Measurements from ENCODE around the gene SLC1A7.
A peak's percentile ranks its signal among the peaks of the same experiment; 100 is the strongest.

Gene SLC1A7

DNA sequence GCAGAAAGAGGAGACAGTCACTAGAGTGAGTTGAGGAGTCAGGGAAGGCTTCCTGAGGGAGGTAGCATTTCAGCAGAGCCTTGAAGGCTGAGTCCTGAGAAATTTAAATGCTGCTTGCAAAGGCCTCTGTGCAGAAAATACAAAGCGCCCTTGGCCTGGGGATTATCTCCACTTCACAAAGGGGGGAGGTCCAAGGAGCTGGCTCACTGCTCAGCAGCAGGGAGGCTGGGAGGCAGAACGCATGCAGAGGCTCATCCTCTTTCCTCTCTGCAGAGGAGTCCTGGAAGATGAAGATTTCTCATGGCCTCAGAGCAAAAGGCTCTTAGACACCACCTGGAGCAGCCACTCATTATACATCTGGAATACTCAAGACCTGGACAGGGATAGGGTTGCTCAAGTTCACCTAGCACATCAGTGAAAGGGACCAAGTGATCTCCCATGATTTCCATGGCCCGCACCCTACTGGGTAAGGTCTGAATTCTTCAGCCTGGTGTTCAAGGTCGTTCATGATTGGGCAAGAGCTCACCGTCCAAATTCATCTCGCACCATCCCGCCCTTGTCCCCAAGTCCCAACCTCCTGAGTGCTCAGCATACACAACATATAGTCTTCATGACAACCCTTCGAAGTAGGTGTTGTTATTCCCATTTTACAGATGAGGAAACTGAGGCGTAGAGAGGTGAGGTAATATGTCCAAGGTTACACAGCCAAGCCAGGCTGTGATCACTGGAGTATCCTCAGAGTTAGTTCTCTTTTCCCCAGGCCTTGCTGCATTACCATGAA lies 9.0 kb downstream of the SLC1A7 start:
- no peak for DNase-seq

DNA sequence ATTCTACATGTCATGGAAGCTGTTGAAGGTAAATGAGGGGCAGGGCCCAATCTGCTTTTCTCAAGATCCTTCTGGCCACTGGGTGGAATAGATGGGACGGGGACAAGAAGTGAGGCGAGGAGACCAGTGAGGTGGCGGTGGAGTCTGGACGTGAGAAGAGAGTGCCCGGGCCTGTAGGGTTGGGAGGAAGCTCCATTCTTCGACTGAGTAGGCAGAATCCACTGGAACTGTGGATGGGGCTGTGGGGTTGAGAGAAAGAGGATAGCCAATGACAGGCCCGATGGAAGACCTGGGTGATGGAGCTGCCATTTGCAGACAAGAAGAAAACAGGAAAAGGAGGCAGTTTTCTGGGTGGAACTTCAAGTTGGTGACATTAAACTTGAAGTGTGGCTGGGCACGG lies 10.3 kb downstream of the SLC1A7 start:
- no peak for DNase-seq

DNA sequence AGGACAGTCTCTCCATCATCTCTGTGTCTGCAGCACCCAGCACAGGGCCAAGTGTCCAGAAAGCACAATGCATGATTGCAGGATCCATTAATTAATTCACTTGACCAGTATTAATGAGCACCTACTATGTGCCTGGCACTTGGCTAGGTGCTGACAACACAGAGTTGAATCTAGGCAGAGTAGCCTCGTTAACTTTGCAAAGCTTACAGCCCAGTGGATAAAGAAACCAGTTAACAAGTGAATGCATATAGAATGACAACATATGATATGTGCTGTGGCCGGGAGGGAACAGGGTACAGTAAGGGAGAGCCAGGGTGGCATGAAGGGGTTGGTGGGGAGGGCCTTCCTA lies 10.9 kb downstream of the SLC1A7 start:
- no peak for DNase-seq

DNA sequence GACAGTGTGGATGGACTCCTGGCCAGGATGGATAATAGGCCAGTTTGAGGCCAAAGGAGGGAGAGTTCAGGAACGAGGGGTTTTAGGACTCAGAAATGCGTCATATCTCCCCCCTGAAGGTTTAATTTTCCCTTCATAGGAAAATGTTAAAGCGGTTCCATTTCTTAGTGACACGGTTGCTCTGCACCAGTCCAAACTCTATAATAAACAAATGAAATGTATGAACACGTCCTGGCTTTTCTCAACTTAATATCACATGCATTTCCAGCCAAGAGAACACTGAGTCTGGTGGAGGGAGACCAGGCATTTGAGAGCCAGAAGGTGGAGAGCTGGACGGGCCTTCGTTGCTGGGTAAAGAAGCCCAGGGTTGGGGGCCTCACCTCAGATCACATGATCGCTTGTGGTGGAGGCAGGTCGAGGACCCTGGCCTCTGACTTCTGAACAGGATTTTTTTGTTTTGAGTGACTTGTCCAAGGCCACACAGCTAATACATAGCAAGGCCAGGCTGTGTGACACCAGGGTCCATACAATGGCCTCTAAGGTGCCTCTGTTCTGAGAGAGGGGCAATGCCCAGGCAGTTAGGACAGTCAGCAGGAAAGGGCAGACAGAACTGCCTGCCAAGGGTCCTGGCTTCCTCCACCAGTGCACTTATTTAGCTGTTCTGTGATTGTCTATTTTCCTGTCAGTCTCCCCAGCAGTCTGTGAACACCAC lies 11.4 kb downstream of the SLC1A7 start:
- peak; percentile 13 for DNase-seq

DNA sequence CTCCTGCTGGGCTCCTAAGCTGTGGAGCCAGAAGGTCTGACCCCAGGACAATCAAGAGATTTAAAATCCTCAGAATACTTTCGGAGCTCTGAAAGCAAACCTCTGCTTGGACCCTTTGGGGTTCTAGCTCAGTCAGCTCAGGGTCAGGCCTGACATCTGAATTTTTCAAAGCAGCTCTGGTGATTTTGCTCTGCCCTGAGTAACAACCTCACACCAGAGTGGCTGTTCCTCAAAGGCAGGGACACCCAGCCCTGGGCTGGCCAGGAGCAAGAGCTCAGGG lies 11.9 kb downstream of the SLC1A7 start:
- peak; percentile 5 for DNase-seq

DNA sequence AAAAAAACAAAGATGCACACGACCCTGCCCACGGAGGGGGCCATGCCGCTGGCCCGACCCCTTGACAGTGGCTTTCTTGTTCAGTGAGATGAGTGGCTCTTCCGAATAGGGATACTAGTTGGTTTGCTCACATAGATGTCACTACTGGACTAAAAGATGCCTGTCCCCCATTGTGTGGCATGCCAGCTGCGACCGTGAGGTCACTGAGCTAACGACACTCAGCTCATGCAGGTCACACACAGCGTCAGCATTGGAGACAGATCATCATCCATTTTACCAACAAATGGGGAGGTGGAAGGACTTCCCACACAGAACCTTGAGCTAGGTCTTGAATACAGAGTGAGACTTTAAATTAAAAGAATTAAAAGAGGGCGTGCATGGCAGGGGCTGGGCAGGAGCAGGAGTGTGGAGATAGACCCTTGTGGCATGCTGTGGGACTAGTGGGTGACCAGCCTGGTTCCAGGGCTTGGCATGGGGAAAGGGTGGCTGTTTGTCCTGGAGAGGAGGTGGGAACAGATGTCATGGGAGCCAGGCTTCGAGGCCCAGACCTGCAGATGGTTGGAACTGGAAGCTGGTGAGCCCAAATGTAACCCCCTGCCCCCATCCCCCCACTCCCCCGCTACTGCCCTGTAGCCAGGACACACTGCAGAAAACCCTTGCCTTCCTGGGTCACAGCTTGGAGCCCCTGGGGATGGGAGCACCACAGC lies 12.4 kb downstream of the SLC1A7 start:
- DNase-seq = peak; percentile 0

DNA sequence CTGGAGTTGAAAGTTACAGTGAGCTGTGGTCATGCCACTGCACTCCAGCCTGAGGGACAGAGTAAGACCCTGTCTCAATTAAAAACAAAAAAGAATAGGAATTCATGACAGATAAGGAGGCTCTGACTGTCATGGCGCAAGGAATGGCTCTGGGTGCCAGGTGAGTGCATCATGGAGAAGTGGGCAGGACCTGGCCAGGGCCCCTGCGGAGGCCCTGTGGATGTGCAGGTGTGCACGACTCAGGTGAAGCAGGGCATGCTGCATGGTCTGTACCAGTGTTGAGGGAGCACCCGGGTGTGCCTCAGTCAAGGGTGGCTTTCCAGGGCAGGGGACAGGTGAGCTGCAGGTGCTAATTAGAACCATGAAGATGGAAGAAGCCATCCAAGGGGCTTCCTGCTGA lies 14.0 kb downstream of the SLC1A7 start:
- DNase-seq = no peak

DNA sequence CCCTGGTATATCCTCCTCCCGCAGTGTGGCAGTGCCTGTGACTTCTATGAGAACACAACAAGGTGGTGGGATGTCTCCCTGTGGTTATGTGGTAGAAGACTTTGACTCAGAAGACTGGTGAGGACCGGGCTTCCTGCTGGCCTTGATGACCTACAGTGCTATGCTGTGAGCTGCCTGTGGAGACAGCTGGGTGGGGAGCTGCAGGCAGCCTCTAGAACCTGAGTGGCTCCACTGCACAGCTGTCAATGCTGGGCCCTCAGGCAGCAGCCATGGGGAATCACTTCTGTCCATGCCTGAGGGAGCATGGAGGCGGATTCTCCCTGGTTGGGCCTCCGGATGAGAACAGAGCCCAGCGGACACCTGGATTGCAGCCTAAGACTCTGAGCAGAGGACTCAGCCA lies 14.9 kb downstream of the SLC1A7 start:
- DNase-seq = peak; percentile 33

DNA sequence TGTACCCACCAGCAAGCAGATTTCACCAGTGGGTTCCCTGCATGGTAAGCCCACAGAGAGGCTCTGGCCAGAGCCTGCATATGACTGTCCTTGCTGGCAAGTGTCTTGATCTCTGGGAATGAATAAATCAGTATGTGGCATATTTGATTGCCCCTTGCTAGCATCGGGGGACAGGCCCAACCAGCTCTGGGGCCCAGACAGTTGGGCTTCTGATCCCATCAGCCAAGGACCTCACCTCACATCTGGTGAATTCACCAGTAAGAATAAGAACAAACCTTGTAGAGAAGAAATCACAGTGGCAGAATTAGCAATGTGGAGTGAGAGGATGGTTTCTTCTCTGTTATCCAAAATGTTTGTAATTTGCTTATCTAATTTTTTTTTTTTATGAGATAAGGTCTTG lies 15.9 kb downstream of the SLC1A7 start:
- peak; percentile 5 for DNase-seq

DNA sequence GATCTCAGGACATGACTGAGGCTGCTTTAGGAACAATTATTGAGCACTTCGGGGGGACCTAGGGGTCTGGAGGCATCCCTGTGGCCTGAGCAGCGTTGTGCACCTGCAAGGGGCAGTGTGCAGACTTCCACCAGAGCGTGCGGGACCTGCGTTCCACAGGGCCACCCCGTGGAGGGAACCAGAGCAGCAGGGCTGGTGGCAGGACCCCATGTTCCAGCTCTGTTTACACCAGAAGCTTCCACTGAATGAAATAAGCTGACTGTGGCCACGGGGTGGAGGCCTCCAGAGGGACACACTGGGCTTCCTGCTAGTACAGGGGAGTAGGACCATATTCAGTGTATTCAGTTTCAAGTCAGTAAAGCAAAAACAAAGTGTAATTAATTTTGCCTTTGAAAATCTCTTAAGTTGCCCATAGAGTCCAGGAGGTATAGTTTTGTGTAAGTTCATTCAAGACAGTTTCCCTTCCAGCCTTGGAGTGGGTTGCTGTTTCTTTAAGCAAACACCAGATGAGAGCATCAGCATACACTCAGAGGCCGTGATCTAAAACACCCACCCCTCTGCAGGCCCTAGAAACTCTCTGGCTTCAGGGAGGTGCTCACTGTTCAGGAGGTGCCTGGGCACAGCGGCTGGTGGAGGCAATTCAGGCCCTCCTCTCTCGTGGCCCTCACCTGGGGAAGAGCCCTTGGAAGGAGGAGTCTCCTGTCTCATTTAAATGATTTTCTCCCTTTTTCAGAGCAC lies 16.6 kb downstream of the SLC1A7 start:
- DNase-seq = peak; percentile 2

DNA sequence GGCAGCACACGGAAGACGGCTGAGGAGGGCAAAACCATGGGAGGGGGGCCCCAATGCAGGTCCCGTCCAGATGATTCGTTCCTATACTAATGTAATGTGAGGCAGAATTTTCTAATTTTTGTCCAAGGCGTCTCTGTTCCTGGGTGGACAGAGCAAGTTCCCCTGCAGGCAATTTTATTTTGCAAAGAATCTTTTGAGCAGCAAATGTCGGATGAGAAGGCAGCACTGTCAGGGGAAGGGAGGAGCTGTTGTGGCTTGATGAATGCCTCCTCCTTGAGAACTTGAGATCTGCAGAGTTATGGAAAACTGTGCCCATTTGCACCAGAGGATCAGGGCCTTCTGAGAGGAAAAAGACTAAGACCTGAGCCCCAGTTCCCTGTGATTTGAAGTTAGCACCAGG lies 17.3 kb downstream of the SLC1A7 start:
- no peak for DNase-seq

DNA sequence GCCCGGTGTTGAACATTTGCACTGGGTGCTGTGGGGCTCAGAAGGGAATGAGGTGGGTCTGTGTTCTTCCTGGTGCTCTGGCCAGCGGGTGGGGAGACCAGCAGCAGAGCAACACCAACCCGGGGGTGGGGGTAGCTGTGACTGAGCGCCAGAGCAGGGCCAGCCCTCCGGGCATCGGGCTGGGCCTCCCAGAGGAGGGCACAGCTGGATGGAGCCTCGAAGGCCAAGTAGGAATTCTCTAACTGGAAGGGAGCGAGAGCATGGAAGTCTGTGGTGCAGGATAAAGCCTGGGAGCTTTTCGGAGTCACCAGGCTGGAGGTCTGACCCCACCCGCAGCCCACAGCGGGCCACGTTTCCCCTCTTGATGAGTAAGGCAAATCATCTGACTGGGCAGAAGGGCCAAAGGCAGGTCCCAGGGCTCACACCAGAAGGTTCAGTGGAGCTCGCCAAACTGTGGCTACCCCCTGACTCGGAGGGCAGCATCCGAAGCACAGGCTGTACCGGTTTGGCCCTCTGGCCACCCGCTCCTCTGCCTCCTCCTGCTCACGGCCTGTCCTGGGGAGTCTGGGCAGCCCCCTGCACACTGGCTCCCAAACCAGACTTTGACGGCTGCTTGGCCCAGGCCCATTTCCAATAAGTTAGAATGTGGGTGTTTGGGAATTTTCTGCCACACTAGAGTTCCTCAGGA lies 18.8 kb downstream of the SLC1A7 start:
- no peak for DNase-seq

DNA sequence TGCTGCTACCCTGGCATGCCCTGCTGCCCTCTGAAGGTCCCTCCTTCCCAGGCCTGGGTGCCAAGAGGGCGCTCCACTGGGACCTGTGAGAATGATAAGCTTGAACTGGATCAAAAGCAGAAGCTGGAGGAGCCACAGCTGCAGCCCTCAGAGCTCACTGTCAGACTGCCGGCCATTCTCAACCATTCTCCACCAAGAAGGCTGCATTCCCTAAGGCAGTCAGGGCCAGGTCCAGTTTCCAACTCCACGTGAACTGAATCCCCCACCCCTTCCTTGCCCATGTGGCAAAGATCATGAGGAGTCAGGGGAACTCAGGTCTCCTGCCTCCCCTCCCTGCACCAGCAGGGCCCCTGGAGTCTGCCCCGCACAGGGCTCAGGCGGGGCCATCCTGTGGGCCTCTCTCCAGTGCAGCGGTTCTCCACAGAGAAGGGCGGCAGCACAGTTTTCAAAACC lies 19.5 kb downstream of the SLC1A7 start:
- no peak for DNase-seq

DNA sequence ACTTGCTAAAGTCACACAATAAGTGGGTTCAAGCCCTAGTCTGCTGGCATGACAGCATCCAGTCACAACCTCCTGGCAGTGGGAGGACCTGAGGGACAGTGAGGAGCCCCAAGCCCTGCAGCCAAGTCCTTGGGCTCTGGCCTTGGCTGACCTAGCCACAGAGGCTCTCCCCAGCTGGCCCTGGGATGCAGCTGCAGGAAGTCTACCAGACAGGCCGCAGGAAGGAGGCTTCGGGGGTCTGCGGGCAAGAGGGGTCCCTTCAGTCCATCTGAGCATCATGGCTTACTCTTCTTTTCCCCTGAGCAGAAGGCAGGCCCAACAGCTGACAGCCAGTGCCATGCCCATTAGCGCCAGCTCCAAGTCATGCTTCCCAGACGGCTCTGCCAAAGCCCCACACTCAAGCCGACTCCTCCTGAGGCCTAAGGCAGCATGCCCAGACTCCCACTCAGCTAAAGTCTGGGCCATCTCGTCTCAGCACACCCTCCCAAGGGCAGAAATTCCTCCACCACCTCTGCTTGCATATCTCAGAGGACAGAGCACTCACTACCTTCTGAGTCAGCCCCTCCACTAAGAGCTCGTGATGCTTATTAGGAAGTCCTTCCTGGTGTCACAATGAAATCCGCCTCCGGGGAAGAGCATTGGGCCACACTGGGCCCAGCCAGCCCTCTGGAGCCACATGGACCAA lies 20.1 kb downstream of the SLC1A7 start:
- DNase-seq = no peak

DNA sequence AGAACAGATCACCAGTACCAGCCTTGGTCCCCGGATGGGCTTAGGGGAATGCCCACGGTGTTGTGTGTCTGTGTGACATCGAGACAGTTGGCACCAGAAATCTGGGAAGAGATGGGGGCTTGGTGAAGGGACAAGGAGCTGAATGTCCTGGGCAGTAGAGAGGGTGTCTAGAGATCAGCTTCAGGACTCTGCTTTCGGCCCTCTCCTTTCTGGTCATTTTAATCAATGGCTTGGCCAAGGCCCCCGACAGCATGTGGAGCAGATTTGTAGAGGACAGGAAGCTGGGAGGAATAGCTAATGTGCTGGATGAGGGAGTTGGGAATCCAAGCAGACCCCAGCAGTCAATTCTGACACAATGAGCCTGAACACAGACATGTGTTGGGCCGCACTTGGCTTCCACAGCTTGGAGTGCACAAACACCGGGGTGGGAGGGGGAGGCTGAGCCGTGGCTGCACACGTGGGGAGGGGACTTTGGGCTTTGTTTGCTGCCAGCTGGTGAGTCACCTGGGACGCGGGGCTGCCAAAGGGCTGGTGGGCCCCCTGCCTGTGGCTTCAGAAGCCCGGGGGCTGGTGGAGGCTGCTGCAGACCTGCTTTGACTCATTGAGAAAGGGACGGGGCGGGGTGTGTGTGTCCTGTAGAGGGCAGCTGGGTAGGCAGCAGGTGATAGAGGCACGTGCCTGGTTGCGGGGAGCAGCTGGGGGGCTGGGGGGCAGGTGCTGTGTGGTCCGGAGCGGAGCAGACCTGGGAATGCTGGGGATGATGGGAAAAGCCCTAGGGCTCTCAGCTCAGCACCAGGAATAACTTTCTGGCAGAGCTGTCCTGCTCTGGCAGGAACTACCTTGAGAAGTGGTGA lies 20.9 kb downstream of the SLC1A7 start:
- no peak for DNase-seq

DNA sequence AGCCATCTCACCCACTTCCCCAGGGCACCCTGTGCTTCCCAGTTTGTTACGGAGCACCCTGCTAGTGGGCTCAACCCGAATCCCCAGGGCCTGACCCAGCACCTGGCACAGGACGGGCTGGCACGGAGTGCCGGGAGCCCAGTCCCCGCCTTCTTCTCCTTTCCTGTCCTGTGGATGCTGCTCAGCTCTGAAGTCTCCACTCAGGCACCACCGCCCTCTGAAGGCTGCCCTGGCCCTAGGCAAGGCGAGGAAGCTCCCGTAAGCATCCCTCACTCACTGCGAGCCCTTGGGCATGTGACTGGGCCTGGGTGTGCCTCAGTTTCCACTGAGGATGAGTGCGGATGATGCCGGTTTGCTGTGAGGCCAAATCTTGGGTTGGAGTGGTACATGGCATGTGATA lies 21.8 kb downstream of the SLC1A7 start:
- no peak for DNase-seq

DNA sequence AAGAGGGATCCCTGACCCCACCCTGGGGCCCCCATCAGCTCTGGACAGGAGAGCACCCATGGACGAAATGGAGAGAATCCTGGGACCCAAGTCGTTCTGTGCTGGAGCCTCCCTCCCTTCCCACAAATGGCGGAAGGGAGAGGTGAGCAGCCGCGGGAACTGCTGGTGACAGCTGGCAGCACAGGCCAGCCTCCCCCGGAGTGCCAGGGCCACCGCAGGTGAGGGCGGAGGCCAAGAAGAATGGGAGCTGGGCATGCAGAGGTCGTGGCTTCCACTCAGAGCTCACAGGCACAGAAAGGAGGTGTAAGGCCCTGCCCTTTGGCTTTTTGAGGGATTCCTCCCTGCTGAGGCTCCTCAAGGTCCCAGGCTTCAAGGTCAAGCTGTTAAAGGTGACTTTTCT lies 24.6 kb downstream of the SLC1A7 start:
- DNase-seq = no peak

DNA sequence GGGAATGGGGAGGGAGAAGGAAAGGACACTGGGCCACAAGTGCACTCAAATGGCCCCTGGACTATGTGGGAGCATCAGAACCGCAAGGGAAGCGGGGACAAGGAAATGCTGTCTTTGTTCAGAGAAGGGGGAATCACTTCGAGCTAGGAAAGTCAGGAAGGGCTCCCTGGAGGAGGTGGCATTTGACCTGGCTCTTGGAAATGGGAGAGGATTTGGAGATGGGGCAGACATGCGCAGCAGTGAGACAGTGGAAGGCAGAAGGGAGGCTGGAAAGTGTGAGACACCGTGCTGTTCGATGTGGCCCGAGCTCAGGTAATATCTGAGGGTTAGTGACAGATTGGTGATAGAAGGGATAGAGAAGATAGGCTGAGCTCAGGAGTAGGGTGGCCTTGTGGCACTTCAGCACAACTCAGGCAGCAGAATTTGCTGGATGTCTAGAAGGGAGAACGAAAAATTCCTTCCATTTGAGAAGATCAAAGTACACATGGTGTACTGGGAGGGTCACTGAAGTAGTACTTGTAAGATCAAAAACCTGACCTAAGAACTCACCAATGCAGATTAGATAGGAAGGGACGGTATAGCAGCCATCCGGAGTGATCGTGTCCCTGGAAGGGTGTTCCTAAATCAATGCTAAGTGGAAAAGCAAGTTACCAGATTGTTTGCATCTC lies 25.4 kb downstream of the SLC1A7 start:
- no peak for DNase-seq

DNA sequence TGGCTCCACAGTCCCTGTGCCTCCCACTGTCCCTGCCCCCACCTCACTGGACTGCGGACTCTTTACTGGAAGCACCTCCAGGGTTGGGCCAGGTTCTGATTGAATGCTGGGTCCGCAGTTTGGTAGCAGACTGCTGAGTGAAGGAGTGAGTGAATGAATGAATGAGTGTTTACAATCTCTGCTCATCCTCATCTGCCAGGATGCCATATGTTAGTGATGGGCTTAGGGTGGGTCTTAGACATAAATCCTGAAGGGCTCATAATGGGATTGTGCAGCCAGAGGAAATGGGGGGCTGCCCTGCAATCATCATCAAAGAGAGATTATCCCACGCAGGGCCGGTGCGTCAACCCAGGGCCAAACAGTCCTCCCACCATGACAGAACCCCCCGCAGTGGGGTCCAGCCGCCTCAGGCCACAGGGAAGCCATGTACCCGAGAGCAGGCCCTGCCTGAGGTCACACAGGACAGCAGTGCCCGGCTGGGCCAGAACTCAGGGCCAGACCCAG lies 26.1 kb downstream of the SLC1A7 start:
- no peak for DNase-seq

Data from CD4-positive, alpha-beta T cell treated with Interleukin-15 for 1 hour (primary cell).